ENCODE data around the gene BICC1.

BICC1 gene

GRCh38 chr10:58867683-58868082, 355.0 kb downstream of the BICC1 start:
- TF ChIP-seq CTCF (IDR thresholded peaks at IDR 0.05; ENCODE audit: low read depth, low read length), result no peak
- no peak for DNase-seq (ENCODE audit: extremely low read depth, low read depth)

- DNase-seq (ENCODE audit: extremely low read depth, low read depth), result no peak
- TF ChIP-seq CTCF (IDR thresholded peaks at IDR 0.05; ENCODE audit: low read depth, low read length), result no peak
These were observed 356.2 kb downstream of the BICC1 start for GRCh38 chr10:58868736-58869435.

GRCh38 chr10:58870070-58870469, 357.4 kb downstream of the BICC1 start:
- TF ChIP-seq CTCF (IDR thresholded peaks at IDR 0.05; ENCODE audit: low read depth, low read length), result no peak
- DNase-seq (ENCODE audit: extremely low read depth, low read depth), result no peak

- DNase-seq (ENCODE audit: extremely low read depth, low read depth), result no peak
- no peak for TF ChIP-seq CTCF (IDR thresholded peaks at IDR 0.05; ENCODE audit: low read depth, low read length)
These were observed 360.5 kb downstream of the BICC1 start for GRCh38 chr10:58873161-58873560.
